GM23338 (cell line): ENCODE results near the gene KRT79. TPM values are rescaled to one million over a fixed set of nuclear protein-coding genes. Genes with fewer than 3 reads are reported as not detected.

ENCODE experiments used
- ATAC-seq: fragments of 200-7000 bp; cut with Tn5 transposase; 3 replicates; pipeline ENCODE4 v1.9.1; 2020
- DNase-seq: peaks from one replicate; pipeline ENCODE4 v3.0.0-alpha.2; 2015; ENCODE audit warnings: low spot score
- H2AFZ ChIP-seq: fragments of 200-600 bp; sonication (generic); 2 replicates; pipeline ENCODE4 v1.8.0; 2016; ENCODE audit warnings: antibody characterized with exemption, mild to moderate bottlenecking, moderate library complexity
- H3F3A ChIP-seq: fragments of 200-600 bp; sonication (generic); replicated peaks from 2 replicates; pipeline ENCODE4 v1.8.0; 2017; ENCODE audit warnings: antibody characterized with exemption, mixed run types, low read depth
- H3K27ac ChIP-seq: fragments of 200-600 bp; sonication (generic); 2 replicates; pipeline ENCODE4 v1.6.1; 2016; ENCODE audit warnings: low read depth
- H3K27me3 ChIP-seq: fragments of 200-600 bp; sonication (generic); 2 replicates; pipeline ENCODE4 v1.8.0; 2016; ENCODE audit warnings: mild to moderate bottlenecking, mixed run types, moderate library complexity; ENCODE audit not compliant: insufficient read depth
- H3K36me3 ChIP-seq: fragments of 200-600 bp; sonication (generic); 2 replicates; pipeline ENCODE4 v1.8.0; 2016; ENCODE audit warnings: mild to moderate bottlenecking; ENCODE audit not compliant: insufficient read depth
- H3K4me1 ChIP-seq: fragments of 200-600 bp; sonication (generic); 2 replicates; pipeline ENCODE4 v1.8.0; 2016; ENCODE audit warnings: mild to moderate bottlenecking, moderate library complexity; ENCODE audit not compliant: insufficient read depth
- H3K4me2 ChIP-seq: fragments of 200-600 bp; sonication (generic); 2 replicates; pipeline ENCODE4 v1.7.1; 2017; ENCODE audit warnings: mixed run types
- H3K4me3 ChIP-seq: fragments of 200-600 bp; sonication (generic); 2 replicates; pipeline ENCODE4 v1.6.1; 2016; ENCODE audit warnings: mixed run types
- H3K79me2 ChIP-seq: fragments of 200-600 bp; sonication (generic); replicated peaks from 2 replicates; pipeline ENCODE4 v1.8.0; 2017; ENCODE audit warnings: mild to moderate bottlenecking; ENCODE audit not compliant: insufficient read depth
- H3K9me2 ChIP-seq: fragments of 200-600 bp; sonication (generic); 2 replicates; pipeline ENCODE4 v1.8.0; 2017; ENCODE audit not compliant: insufficient read depth
- H4K20me1 ChIP-seq: fragments of 200-600 bp; sonication (generic); replicated peaks from 2 replicates; pipeline ENCODE4 v1.8.0; 2017; ENCODE audit warnings: mild to moderate bottlenecking; ENCODE audit not compliant: insufficient read depth
- H3K27ac Mint-ChIP-seq: 2 replicates; pipeline ENCODE4 v1.8.0; 2020; ENCODE audit warnings: inconsistent platforms, mild to moderate bottlenecking, moderate library complexity, mixed read lengths
- H3K27me3 Mint-ChIP-seq: 3 replicates; pipeline ENCODE4 v1.8.0; 2022; ENCODE audit warnings: low read depth, mild to moderate bottlenecking, moderate library complexity, mixed read lengths, inconsistent platforms; ENCODE audit not compliant: insufficient read depth, poor library complexity
- H3K36me3 Mint-ChIP-seq: 3 replicates; pipeline ENCODE4 v1.8.0; 2021; ENCODE audit warnings: low read depth, mild to moderate bottlenecking, inconsistent platforms, moderate library complexity, mixed read lengths
- H3K4me1 Mint-ChIP-seq: 3 replicates; pipeline ENCODE4 v1.8.0; 2020; ENCODE audit warnings: mild to moderate bottlenecking, inconsistent platforms, mixed read lengths
- H3K4me3 Mint-ChIP-seq: 3 replicates; pipeline ENCODE4 v1.8.0; 2021; ENCODE audit warnings: moderate library complexity, mild to moderate bottlenecking, inconsistent platforms, mixed read lengths
- H3K9me3 Mint-ChIP-seq: 3 replicates; pipeline ENCODE4 v1.8.0; 2020; ENCODE audit warnings: moderate library complexity, mild to moderate bottlenecking, inconsistent platforms, mixed read lengths
- CTCF ChIP-seq, 2 experiments: fragments of 200-600 bp in 1 of 2; sonication (generic) in 1 of 2; conservative IDR thresholded peaks; 2 replicates each; pipeline versions ENCODE4 v1.5.1 to v1.6.1; 2016 to 2017; ENCODE audit warnings: antibody characterized with exemption in 2 of 2, low read depth in 2 of 2, mild to moderate bottlenecking in 2 of 2, moderate library complexity in 1 of 2
- ETS1 ChIP-seq: IDR thresholded peaks from 2 replicates; pipeline ENCODE4 v1.6.1; 2016; ENCODE audit warnings: antibody characterized with exemption
- EZH2 ChIP-seq: fragments of 200-600 bp; sonication (generic); IDR thresholded peaks from one replicate; pipeline ENCODE4 v1.8.0; 2017; ENCODE audit warnings: antibody characterized with exemption, mild to moderate bottlenecking, low read depth; ENCODE audit not compliant: unreplicated experiment
- EZH2phosphoT487 ChIP-seq: fragments of 200-600 bp; sonication (generic); IDR thresholded peaks from one replicate; pipeline ENCODE4 v1.8.1; 2018; ENCODE audit warnings: antibody characterized with exemption; ENCODE audit not compliant: unreplicated experiment
- NANOG ChIP-seq: IDR thresholded peaks from 2 replicates; pipeline ENCODE4 v1.6.1; 2016; ENCODE audit warnings: antibody characterized with exemption, borderline replicate concordance
- ZNF114 ChIP-seq: fragments of 250-450 bp; sonication (Bioruptor Pico); IDR thresholded peaks from 2 replicates; pipeline ENCODE4 v1.5.0; 2020; ENCODE audit warnings: mild to moderate bottlenecking, moderate library complexity
- ZNF331 ChIP-seq: fragments of 250-450 bp; sonication (Bioruptor Pico); IDR thresholded peaks from 2 replicates; pipeline ENCODE4 v1.5.0; 2020; ENCODE audit warnings: low read depth, mild to moderate bottlenecking, moderate library complexity
- ZNF462 ChIP-seq: fragments of 250-450 bp; sonication (Bioruptor Pico); IDR thresholded peaks from 2 replicates; pipeline ENCODE4 v1.5.0; 2020; ENCODE audit warnings: mild to moderate bottlenecking, moderate library complexity
- polyA plus RNA-seq: library from polyadenylated mRNA; unstranded; fragments of >200 nt; fragmentation: Nextera tagmentation; extraction: Ambion mirVana; gene quantifications from 2 replicates; pipeline ENCODE4 v1.2.1, GENCODE V29; 2016
- total RNA-seq: library from RNA; depleted of rRNA; stranded (reverse); fragments of >200 nt; shearing (Covaris generic); gene quantifications from 2 replicates; pipeline ENCODE4 v1.2.3, GENCODE V29; 2014

KRT79 gene
- total and polyA plus RNA-seq, 2 experiments from 2014 or later, result 0.21 TPM; not detected in 1

- H3K36me3 Mint-ChIP-seq, result no peaks in the 10 kb centered on the region
- Histone ChIP-seq H2AFZ (no peak overlapping the region), H3K36me3 (no peaks in the 10 kb centered on the region), H4K20me1 (no peaks in the 10 kb centered on the region), H3K4me2 (no peak overlapping the region), H3K9me2 (no peaks in the 10 kb centered on the region), H3K4me3 (no peak overlapping the region), H3K27ac (no peak overlapping the region), H3K27me3 (no peaks in the 10 kb centered on the region), H3K79me2 (no peaks in the 10 kb centered on the region), H3F3A (no peaks in the 10 kb centered on the region), H3K4me1 (no peaks in the 10 kb centered on the region)
- H3K9me3 Mint-ChIP-seq, result no peaks in the 10 kb centered on the region
- no peak overlapping the region for H3K4me3 Mint-ChIP-seq
- no peak overlapping the region for H3K27ac Mint-ChIP-seq
- peaks cover 2% of the 10 kb centered on the region for H3K27me3 Mint-ChIP-seq
- TF ChIP-seq EZH2phosphoT487 (no peak), NANOG (no peak), ETS1 (no peak), EZH2 (no peak), ZNF331 (CRISPR knock-in tag) (no peak), ZNF462 (CRISPR knock-in tag) (no peak), ZNF114 (CRISPR knock-in tag) (no peak), CTCF (conservative IDR thresholded peaks at IDR 0.05; ENCODE audit: low read depth in 2 of 2) (no peak)
- H3K4me1 Mint-ChIP-seq, result no peaks in the 10 kb centered on the region
- ATAC-seq, result no peak
- no peak for DNase-seq
Observed at GRCh38 chr12:52861511-52861910, 27.4 kb upstream of the KRT79 start.
